RWPE1 (cell line): ENCODE data around the gene NSG2.

Experiments
- CTCF ChIA-PET: fragments of 350-600 bp; sonication (Branson Sonifier 250); formaldehyde crosslinking; extraction: SDS; loops from one replicate; lab custom pipeline; 2021; lab: Yijun Ruan, JAX
- POLR2A ChIA-PET: fragments of 400-600 bp; formaldehyde crosslinking; extraction: SDS; loops from one replicate; lab custom pipeline; 2020; ENCODE audit warnings: antibody characterized with exemption; ENCODE audit not compliant: low non-redundant PET; lab: Yijun Ruan, JAX
- DNase-seq: peaks from one replicate; pipeline ENCODE4 v3.0.0; 2012; ENCODE audit warnings: low spot score
- H3K27ac ChIP-seq: fragments of 450-650 bp; 2 replicates; pipeline ENCODE4 v1.5.1; 2017
- TF ChIP-seq, protein P1 (sequence below): fragments of 450-650 bp; conservative IDR thresholded peaks from 2 replicates; pipeline ENCODE4 v1.5.1; 2017; ENCODE audit warnings: low read depth, mild to moderate bottlenecking

Gene NSG2

GRCh38 chr5:174106997-174107655 lies 61.6 kb downstream of the NSG2 start:
- ChIA-PET CTCF (no interaction called here), POLR2A (no interaction called here)
- no peak for DNase-seq
- TF ChIP-seq, protein P1, sequence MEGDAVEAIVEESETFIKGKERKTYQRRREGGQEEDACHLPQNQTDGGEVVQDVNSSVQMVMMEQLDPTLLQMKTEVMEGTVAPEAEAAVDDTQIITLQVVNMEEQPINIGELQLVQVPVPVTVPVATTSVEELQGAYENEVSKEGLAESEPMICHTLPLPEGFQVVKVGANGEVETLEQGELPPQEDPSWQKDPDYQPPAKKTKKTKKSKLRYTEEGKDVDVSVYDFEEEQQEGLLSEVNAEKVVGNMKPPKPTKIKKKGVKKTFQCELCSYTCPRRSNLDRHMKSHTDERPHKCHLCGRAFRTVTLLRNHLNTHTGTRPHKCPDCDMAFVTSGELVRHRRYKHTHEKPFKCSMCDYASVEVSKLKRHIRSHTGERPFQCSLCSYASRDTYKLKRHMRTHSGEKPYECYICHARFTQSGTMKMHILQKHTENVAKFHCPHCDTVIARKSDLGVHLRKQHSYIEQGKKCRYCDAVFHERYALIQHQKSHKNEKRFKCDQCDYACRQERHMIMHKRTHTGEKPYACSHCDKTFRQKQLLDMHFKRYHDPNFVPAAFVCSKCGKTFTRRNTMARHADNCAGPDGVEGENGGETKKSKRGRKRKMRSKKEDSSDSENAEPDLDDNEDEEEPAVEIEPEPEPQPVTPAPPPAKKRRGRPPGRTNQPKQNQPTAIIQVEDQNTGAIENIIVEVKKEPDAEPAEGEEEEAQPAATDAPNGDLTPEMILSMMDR: no peak
- H3K27ac ChIP-seq: no peak overlapping the region

- ChIA-PET POLR2A (no interaction called here), CTCF (interaction anchor here (0.6 kb wide), 1 partner anchor 425 kb away, joined by 3 read pairs; no protein-coding TSS in a partner anchor)
- no peak overlapping the region for H3K27ac ChIP-seq
- no peak for DNase-seq
- TF ChIP-seq, protein P1: no peak
Observed at GRCh38 chr5:174108745-174109144, 63.2 kb downstream of the NSG2 start.

DNA sequence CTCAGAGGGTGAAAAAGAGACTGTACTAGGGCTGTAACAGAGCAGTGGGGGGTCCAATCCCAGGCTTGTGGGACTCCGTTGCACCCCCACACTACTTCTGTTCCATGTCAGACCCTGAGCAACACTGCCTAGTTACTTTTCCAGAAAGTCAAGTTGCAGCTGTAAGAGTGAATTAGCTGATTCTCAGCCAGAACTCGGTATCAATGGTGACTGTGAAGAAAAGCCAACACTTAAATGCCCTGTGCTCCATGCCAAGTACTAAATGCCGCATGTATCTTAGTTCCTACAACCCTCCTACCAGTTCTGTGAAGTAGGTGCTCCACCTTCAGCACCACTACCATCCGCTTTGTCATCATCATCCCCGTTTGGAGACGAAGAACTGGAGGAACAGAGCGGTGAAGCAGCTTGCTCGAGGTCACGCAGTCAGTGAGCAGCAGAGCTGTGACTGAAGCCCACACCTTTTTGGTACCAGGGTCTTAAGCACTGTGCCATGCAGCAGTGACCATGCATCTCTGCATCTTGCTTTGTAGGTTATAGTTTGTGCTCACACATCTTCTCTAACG lies 64.3 kb downstream of the NSG2 start:
- H3K27ac ChIP-seq: no peak overlapping the region
- CTCF ChIA-PET: no interaction called here
- POLR2A ChIA-PET: no interaction called here

DNA sequence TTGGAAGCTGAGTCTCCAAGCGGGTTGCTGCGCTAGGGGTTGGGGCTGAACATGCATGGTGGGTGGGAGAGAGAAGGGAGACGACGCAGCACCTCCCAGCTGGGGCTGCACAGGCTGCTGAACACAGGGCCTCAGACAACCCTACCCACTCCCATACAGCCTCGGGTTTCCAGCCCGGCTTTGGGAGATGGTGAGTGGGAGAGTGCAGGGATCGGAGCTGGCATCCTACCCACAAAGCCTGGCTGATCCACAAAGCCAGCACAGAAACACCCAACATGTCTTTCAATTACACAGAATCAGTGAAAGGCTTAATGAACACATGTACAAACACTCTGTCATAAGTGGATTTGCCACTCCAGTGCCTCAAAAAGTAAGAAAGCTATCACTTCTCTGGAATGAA lies 64.8 kb downstream of the NSG2 start:
- no peak for DNase-seq
- CTCF ChIA-PET: interaction anchor here (0.5 to 0.6 kb wide), 2 partner anchors 16 to 62 kb away, joined by 4 to 5 read pairs; no protein-coding TSS in a partner anchor
- no peak overlapping the region for H3K27ac ChIP-seq
- TF ChIP-seq, protein P1: no peak
- POLR2A ChIA-PET: no interaction called here

More for the DNA sequence above, 64.3 kb downstream of the NSG2 start:
- TF ChIP-seq, protein P1: no peak
- DNase-seq: no peak

- ChIA-PET CTCF (interaction anchor here (0.7 kb wide), 1 partner anchor 153 kb away, joined by 3 read pairs; no protein-coding TSS in a partner anchor), POLR2A (no interaction called here)
- DNase-seq: no peak
- no peak overlapping the region for H3K27ac ChIP-seq
- TF ChIP-seq, protein P1: no peak
Observed at GRCh38 chr5:174111287-174111973, 65.9 kb downstream of the NSG2 start.

DNA sequence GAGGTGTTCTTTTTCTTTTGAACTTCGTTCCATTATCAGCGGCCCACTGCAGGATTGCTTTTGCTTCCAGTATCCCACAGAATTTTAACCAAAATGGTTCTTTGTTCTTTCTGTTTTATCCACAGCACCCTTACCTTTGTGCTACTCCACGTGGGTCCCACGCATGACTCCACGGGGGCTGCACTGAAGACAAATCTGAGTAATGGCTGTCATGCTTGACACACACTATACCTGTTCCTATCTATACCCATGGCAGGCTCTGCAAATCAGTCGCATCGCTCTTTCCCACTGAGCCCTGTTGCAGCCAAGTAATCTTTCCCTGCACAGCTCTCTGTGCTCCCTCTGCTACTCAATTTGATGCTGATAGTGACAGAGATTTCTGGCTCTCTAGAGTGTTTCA lies 69.7 kb downstream of the NSG2 start:
- H3K27ac ChIP-seq: no peak overlapping the region
- CTCF ChIA-PET: no interaction called here
- TF ChIP-seq, protein P1: no peak
- DNase-seq: no peak
- POLR2A ChIA-PET: no interaction called here
